ENCODE measurements around the gene BZW2.

- TF ChIP-seq EP300 (IDR thresholded peaks at IDR 0.05) (no peak), POLR2A (IDR thresholded peaks at IDR 0.05) (no peak)
- TF ChIP-seq, protein P1, sequence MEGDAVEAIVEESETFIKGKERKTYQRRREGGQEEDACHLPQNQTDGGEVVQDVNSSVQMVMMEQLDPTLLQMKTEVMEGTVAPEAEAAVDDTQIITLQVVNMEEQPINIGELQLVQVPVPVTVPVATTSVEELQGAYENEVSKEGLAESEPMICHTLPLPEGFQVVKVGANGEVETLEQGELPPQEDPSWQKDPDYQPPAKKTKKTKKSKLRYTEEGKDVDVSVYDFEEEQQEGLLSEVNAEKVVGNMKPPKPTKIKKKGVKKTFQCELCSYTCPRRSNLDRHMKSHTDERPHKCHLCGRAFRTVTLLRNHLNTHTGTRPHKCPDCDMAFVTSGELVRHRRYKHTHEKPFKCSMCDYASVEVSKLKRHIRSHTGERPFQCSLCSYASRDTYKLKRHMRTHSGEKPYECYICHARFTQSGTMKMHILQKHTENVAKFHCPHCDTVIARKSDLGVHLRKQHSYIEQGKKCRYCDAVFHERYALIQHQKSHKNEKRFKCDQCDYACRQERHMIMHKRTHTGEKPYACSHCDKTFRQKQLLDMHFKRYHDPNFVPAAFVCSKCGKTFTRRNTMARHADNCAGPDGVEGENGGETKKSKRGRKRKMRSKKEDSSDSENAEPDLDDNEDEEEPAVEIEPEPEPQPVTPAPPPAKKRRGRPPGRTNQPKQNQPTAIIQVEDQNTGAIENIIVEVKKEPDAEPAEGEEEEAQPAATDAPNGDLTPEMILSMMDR (IDR thresholded peaks at IDR 0.05), result no peak
These were observed 86.8 kb downstream of the BZW2 start for GRCh38 chr7:16732828-16733227.

All from tibial nerve (tissue), 4 donors.